HepG2 (cell line): ENCODE results near the gene VWA7. TPM values are rescaled to one million over a fixed set of nuclear protein-coding genes. Genes with fewer than 3 reads are reported as not detected.

Experiments
- ATAC-seq: fragments of 200-7000 bp; cut with Tn5 transposase; 3 replicates; pipeline ENCODE4 v1.9.1; 2020; ENCODE audit warnings: mild to moderate bottlenecking, moderate library complexity
- BruUV-seq: library from RNA; stranded (reverse); fragments of 400-500 nt; replicated peaks from 2 replicates; lab custom pipeline; 2021; lab: Mats Ljungman, UMichigan
- CTCF ChIA-PET: fragments of 300-600 bp; formaldehyde crosslinking; extraction: SDS; loops from one replicate; lab custom pipeline; 2021; ENCODE audit warnings: low total read pairs, inconsistent platforms, low intra/inter-chr PET ratio; lab: Yijun Ruan, JAX
- POLR2A ChIA-PET: fragments of 350-600 bp; sonication (Branson Sonifier 250); formaldehyde crosslinking; loops from one replicate; lab custom pipeline; 2020; ENCODE audit warnings: antibody characterized with exemption, inconsistent platforms; lab: Yijun Ruan, JAX
- DNase-seq: peaks from one replicate; pipeline ENCODE4 v3.0.0-alpha.2; 2015; ENCODE audit warnings: low spot score
- FAIRE-seq: peaks from 3 replicates; lab custom pipeline; 2011; peaks lifted over from hg19 to GRCh38; lab: Jason Lieb, UNC
- H2AFZ ChIP-seq: one replicate; pipeline ENCODE4 v1.6.1; 2011; ENCODE audit warnings: low read length, inconsistent platforms
- H3K27ac ChIP-seq: fragments of 300-600 bp; 3 replicates; pipeline ENCODE4 v1.8.0; 2011; ENCODE audit warnings: mixed run types, mild to moderate bottlenecking, mixed read lengths, low read length, inconsistent platforms; ENCODE audit not compliant: insufficient read depth; ENCODE audit errors: extremely low read length
- H3K27me3 ChIP-seq, 2 experiments: fragments of 200-600 bp in 1 of 2; 2 replicates in 1 of 2; 3 replicates in 1 of 2; pipeline versions ENCODE4 v1.6.0 to v1.8.0; 2011; ENCODE audit warnings: low read length in 2 of 2, mild to moderate bottlenecking in 2 of 2, moderate library complexity in 2 of 2, inconsistent platforms in 1 of 2; ENCODE audit not compliant: insufficient read depth in 2 of 2, control insufficient read depth in 1 of 2
- H3K36me3 ChIP-seq, 2 experiments: fragments of 200-600 bp in 1 of 2; replicated peaks in 1 of 2; 2 replicates in 1 of 2; 3 replicates in 1 of 2; pipeline versions ENCODE4 v1.5.1 to v1.8.0; 2011; ENCODE audit warnings: low read length in 2 of 2, inconsistent platforms in 1 of 2; ENCODE audit not compliant: insufficient read depth in 2 of 2, control insufficient read depth in 1 of 2
- H3K4me1 ChIP-seq: 2 replicates; pipeline ENCODE4 v1.5.1; 2012; ENCODE audit warnings: low read length, inconsistent platforms; ENCODE audit not compliant: insufficient read depth
- H3K4me2 ChIP-seq: 2 replicates; pipeline ENCODE4 v1.6.0; 2011; ENCODE audit warnings: low read depth, low read length, inconsistent platforms
- H3K4me3 ChIP-seq, 3 experiments: fragments of 200-600 bp in 1 of 3; sonication (generic), shearing (Covaris generic) in 1 of 3; replicated peaks in 1 of 3; 2 replicates each; pipeline ENCODE4 v1.5.1; 2011 to 2016; ENCODE audit warnings: low read length in 3 of 3, inconsistent platforms in 2 of 3, low read depth in 2 of 3, mild to moderate bottlenecking in 2 of 3, control low read depth in 1 of 3, mixed read lengths in 1 of 3; ENCODE audit not compliant: insufficient read depth in 1 of 3
- H3K79me2 ChIP-seq: one replicate; pipeline ENCODE4 v1.6.1; 2011; ENCODE audit warnings: low read length, inconsistent platforms; ENCODE audit not compliant: insufficient read depth
- H3K9ac ChIP-seq: 2 replicates; pipeline ENCODE4 v1.6.0; 2011; ENCODE audit warnings: mild to moderate bottlenecking, low read depth, low read length, inconsistent platforms; ENCODE audit not compliant: insufficient read depth
- H3K9me3 ChIP-seq: 2 replicates; pipeline ENCODE4 v1.5.1; 2012; ENCODE audit warnings: mild to moderate bottlenecking, low read length
- H4K20me1 ChIP-seq: 2 replicates; pipeline ENCODE4 v1.6.0; 2011; ENCODE audit warnings: inconsistent platforms, mild to moderate bottlenecking, low read length, moderate library complexity; ENCODE audit not compliant: insufficient read depth
- CBX1 ChIP-seq: IDR thresholded peaks from one replicate; pipeline ENCODE4 v1.6.1; 2016; ENCODE audit warnings: antibody characterized with exemption, low read depth
- CC2D1A ChIP-seq: sonication (generic); formaldehyde crosslinking; IDR thresholded peaks from 2 replicates; pipeline ENCODE4 v1.8.1; 2023; ENCODE audit warnings: mild to moderate bottlenecking, missing genetic modification reagents
- CENPX ChIP-seq: sonication (generic); formaldehyde crosslinking; IDR thresholded peaks from 2 replicates; pipeline ENCODE4 v1.9.0; 2021; ENCODE audit warnings: mild to moderate bottlenecking, missing genetic modification reagents, moderate library complexity
- FOSL1 ChIP-seq: sonication (generic); formaldehyde crosslinking; IDR thresholded peaks from 2 replicates; pipeline ENCODE4 v1.9.0; 2021; ENCODE audit warnings: missing genetic modification reagents, borderline replicate concordance
- PLRG1 ChIP-seq: fragments of 450-650 bp; conservative IDR thresholded peaks from 2 replicates; pipeline ENCODE4 v1.6.1; 2016
- SALL1 ChIP-seq: sonication (generic); formaldehyde crosslinking; IDR thresholded peaks from 2 replicates; pipeline ENCODE4 v1.8.0; 2022; ENCODE audit warnings: mild to moderate bottlenecking, missing genetic modification reagents
- SIN3B ChIP-seq: fragments of 150-350 bp; IDR thresholded peaks from 2 replicates; pipeline ENCODE4 v1.6.1; 2014; ENCODE audit warnings: low read length
- SOX13 ChIP-seq, 3 experiments: fragments of 450-650 bp in 1 of 3; sonication (generic) in 1 of 3; formaldehyde crosslinking in 1 of 3; IDR thresholded peaks in 2 of 3; conservative IDR thresholded peaks in 1 of 3; 2 replicates each; pipeline versions ENCODE4 v1.5.0 to v1.6.1; 2016 to 2020; ENCODE audit warnings: antibody characterized with exemption in 1 of 3, mild to moderate bottlenecking in 1 of 3, missing compliant biosample characterization in 1 of 3, missing genetic modification reagents in 1 of 3, moderate library complexity in 1 of 3
- ZC3H13 ChIP-seq: sonication (generic); formaldehyde crosslinking; IDR thresholded peaks from 2 replicates; pipeline ENCODE4 v1.8.1; 2023; ENCODE audit warnings: mild to moderate bottlenecking, missing genetic modification reagents, moderate library complexity
- ZNF232 ChIP-seq: sonication (generic); formaldehyde crosslinking; IDR thresholded peaks from 2 replicates; pipeline ENCODE4 v1.4.0; 2020; ENCODE audit warnings: missing genetic modification reagents, borderline replicate concordance
- ZNF317 ChIP-seq: sonication (generic); formaldehyde crosslinking; IDR thresholded peaks from 2 replicates; pipeline ENCODE4 v1.5.0; 2020; ENCODE audit warnings: mild to moderate bottlenecking, missing genetic modification reagents
- WGBS: methylation state at CpG from one replicate; pipeline ENCODE4 v1.1.6; 2017; ENCODE audit warnings: low lambda C conversion rate; 5-methylcytosine and 5-hydroxymethylcytosine counted together
- in situ Hi-C: cut with HindIII; loops from 2 replicates; pipeline ENCODE4 v1.10.0; 2017; ENCODE audit warnings: low pct_unique_long_range_greater_than_20kb; ENCODE audit not compliant: extremely low pct_ligation_motif_present
- intact Hi-C: fragments of 100-400 bp; cut with micrococcal nuclease; formaldehyde crosslinking; loops from one replicate; pipeline ENCODE4 v1.10.0; 2022; ENCODE audit not compliant: unreplicated experiment
- polyA plus RNA-seq, 8 experiments: library from polyadenylated mRNA; depleted of rRNA in 3 of 8; stranded (reverse) in 7 of 8; unstranded in 1 of 8; fragments of >200 nt; fragmentation: Illumina TruSeq in 4 of 8; extraction: Trizol in 4 of 8; gene quantifications; 2 replicates each; pipeline versions ENCODE4 v1.2.1 to v1.2.3, GENCODE V29; 2011 to 2016; ENCODE audit warnings: low read depth in 4 of 8, missing spikeins in 1 of 8, mixed read lengths in 1 of 8; ENCODE audit not compliant: insufficient read depth in 1 of 8
- total RNA-seq, 5 experiments: library from RNA; depleted of rRNA; stranded (reverse); fragments of >200 nt; fragmentation: Illumina TruSeq; extraction: Trizol; gene quantifications; 2 replicates each; pipeline ENCODE4 v1.2.3, GENCODE V29; 2016; ENCODE audit warnings: low read depth in 1 of 5
- TF ChIP-seq, protein P1 (sequence below): sonication (generic); formaldehyde crosslinking; IDR thresholded peaks from 2 replicates; pipeline ENCODE4 v1.8.0; 2022; ENCODE audit warnings: low read depth, missing genetic modification reagents
- TF ChIP-seq, protein P2 (sequence below): sonication (generic); formaldehyde crosslinking; IDR thresholded peaks from 2 replicates; pipeline ENCODE4 v1.4.0; 2020; ENCODE audit warnings: missing genetic modification reagents, borderline replicate concordance
- TF ChIP-seq, protein P3 (sequence below), 2 experiments: fragments of 450-650 bp in 1 of 2; sonication (generic) in 1 of 2; formaldehyde crosslinking; IDR thresholded peaks; 2 replicates each; pipeline versions ENCODE4 v1.5.0 to v1.8.0; 2020 to 2022; ENCODE audit warnings: mild to moderate bottlenecking in 1 of 2, missing genetic modification reagents in 1 of 2
- TF ChIP-seq, protein P4 (sequence below): sonication (generic); formaldehyde crosslinking; IDR thresholded peaks from 2 replicates; pipeline ENCODE4 v1.8.0; 2022; ENCODE audit warnings: missing genetic modification reagents, mild to moderate bottlenecking, moderate library complexity, borderline replicate concordance

VWA7 gene
- total and polyA plus RNA-seq, 2 of the 13 experiments (the other 11 are each of a cell fraction or from before 2014, with no cell fraction given): 0.86 to 3.3 TPM

DNA sequence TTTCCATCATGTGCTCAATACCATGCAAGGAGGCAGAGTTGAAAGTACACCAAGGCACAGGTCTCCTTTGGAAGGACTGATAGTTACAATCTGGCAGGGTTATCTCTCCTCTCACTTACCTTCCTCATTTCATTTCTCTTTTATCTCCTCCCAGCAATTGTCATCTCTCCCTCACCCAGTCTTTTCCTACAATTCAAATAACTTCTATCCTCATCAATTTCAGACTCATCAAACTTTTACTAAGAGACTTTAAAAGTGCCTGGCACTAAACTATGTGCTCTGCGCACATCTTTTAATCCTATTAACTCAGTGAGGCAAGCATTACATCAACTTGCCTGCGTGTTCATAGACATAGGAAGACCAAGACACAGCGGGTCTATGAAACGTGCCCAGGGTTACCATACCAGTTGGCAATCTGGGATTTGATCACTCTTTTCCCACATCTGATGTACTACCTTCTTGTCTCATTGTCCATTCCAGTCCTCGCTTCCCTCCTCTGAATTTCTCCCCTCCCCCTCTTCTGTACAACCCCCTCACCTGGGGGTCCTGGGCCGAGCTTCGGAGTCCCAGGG is 17.3 kb upstream of the VWA7 start:
- H3K4me3 ChIP-seq: peak overlapping the region; percentile 89 to 98 (median 98)
- DNase-seq: no peak
- H3K27me3 ChIP-seq: no peaks in the 10 kb centered on the region; a peak in 1 of 5 replicates
- H3K4me2 ChIP-seq: peak overlapping the region; percentile 95
- peaks cover 7 to 30% of the 10 kb centered on the region in 2 experiments for H3K36me3 ChIP-seq
- BruUV-seq: TSS peak; percentile 62
- peak overlapping the region; percentile 76 for H3K27ac ChIP-seq
- no peaks in the 10 kb centered on the region for H4K20me1 ChIP-seq
- H3K4me1 ChIP-seq: peaks cover 25% of the 10 kb centered on the region
- WGBS: 9% methylated on average over 7 of the region's 7 CpGs
- peak overlapping the region; percentile 28 for H2AFZ ChIP-seq
- peak overlapping the region; percentile 92 for H3K9ac ChIP-seq
- ChIA-PET CTCF (no interaction called here), POLR2A (interaction anchor here (1.0 to 4.3 kb wide), 13 partner anchors 8 to 113 kb away, joined by 3 to 77 read pairs (median 11); partner anchors contain the start of genes ABHD16A, CLIC1, HSPA1A and HSPA1B)
- no peaks in the 10 kb centered on the region for H3K9me3 ChIP-seq
- H3K79me2 ChIP-seq: peaks cover 22% of the 10 kb centered on the region
- in situ Hi-C loops (no loop called here), intact Hi-C loops (loop anchor here (2.0 kb wide), 1 partner anchor 20 kb away; the partner anchor contains the start of genes HSPA1A and HSPA1L)
- ATAC-seq: peak; percentile 6
- FAIRE-seq: peak; percentile 28
- no peak for TF ChIP-seq SIN3B
- no peak for TF ChIP-seq SOX13 (IDR thresholded peaks at IDR 0.05)
- TF ChIP-seq SOX13 (CRISPR knock-in tag; conservative IDR thresholded peaks at IDR 0.05 in 1 of 2, IDR thresholded peaks at IDR 0.05 in 1 of 2): no peak
- TF ChIP-seq, protein P1, sequence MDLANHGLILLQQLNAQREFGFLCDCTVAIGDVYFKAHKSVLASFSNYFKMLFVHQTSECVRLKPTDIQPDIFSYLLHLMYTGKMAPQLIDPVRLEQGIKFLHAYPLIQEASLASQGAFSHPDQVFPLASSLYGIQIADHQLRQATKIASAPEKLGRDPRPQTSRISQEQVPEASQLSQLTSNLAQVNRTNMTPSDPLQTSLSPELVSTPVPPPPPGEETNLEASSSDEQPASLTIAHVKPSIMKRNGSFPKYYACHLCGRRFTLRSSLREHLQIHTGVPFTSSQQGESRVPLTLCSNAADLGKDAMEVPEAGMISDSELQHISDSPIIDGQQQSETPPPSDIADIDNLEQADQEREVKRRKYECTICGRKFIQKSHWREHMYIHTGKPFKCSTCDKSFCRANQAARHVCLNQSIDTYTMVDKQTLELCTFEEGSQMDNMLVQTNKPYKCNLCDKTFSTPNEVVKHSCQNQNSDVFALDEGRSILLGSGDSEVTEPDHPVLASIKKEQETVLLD (CRISPR knock-in tag): no peak
- TF ChIP-seq CENPX (CRISPR knock-in tag): no peak
- no peak for TF ChIP-seq FOSL1 (CRISPR knock-in tag)
- TF ChIP-seq ZC3H13 (CRISPR knock-in tag): 0 out of 2 replicates have a peak, but pooled peaks have one; percentile 26
- TF ChIP-seq, protein P2, sequence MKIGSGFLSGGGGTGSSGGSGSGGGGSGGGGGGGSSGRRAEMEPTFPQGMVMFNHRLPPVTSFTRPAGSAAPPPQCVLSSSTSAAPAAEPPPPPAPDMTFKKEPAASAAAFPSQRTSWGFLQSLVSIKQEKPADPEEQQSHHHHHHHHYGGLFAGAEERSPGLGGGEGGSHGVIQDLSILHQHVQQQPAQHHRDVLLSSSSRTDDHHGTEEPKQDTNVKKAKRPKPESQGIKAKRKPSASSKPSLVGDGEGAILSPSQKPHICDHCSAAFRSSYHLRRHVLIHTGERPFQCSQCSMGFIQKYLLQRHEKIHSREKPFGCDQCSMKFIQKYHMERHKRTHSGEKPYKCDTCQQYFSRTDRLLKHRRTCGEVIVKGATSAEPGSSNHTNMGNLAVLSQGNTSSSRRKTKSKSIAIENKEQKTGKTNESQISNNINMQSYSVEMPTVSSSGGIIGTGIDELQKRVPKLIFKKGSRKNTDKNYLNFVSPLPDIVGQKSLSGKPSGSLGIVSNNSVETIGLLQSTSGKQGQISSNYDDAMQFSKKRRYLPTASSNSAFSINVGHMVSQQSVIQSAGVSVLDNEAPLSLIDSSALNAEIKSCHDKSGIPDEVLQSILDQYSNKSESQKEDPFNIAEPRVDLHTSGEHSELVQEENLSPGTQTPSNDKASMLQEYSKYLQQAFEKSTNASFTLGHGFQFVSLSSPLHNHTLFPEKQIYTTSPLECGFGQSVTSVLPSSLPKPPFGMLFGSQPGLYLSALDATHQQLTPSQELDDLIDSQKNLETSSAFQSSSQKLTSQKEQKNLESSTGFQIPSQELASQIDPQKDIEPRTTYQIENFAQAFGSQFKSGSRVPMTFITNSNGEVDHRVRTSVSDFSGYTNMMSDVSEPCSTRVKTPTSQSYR (CRISPR knock-in tag): peak; percentile 52
- TF ChIP-seq, protein P3, sequence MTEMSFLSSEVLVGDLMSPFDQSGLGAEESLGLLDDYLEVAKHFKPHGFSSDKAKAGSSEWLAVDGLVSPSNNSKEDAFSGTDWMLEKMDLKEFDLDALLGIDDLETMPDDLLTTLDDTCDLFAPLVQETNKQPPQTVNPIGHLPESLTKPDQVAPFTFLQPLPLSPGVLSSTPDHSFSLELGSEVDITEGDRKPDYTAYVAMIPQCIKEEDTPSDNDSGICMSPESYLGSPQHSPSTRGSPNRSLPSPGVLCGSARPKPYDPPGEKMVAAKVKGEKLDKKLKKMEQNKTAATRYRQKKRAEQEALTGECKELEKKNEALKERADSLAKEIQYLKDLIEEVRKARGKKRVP (CRISPR knock-in tag; IDR thresholded peaks at IDR 0.05): peak in 1 of 2 experiments; percentile 40; a peak in 1 of 4 replicates
- TF ChIP-seq ZNF232 (CRISPR knock-in tag): no peak
- no peak for TF ChIP-seq CC2D1A (CRISPR knock-in tag)
- no peak for TF ChIP-seq ZNF317 (CRISPR knock-in tag)
- TF ChIP-seq, protein P4, sequence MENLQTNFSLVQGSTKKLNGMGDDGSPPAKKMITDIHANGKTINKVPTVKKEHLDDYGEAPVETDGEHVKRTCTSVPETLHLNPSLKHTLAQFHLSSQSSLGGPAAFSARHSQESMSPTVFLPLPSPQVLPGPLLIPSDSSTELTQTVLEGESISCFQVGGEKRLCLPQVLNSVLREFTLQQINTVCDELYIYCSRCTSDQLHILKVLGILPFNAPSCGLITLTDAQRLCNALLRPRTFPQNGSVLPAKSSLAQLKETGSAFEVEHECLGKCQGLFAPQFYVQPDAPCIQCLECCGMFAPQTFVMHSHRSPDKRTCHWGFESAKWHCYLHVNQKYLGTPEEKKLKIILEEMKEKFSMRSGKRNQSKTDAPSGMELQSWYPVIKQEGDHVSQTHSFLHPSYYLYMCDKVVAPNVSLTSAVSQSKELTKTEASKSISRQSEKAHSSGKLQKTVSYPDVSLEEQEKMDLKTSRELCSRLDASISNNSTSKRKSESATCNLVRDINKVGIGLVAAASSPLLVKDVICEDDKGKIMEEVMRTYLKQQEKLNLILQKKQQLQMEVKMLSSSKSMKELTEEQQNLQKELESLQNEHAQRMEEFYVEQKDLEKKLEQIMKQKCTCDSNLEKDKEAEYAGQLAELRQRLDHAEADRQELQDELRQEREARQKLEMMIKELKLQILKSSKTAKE: 0 out of 2 replicates have a peak, but pooled peaks have one; percentile 23
- no peak for TF ChIP-seq SALL1 (CRISPR knock-in tag)
- TF ChIP-seq PLRG1: no peak
- no peak for TF ChIP-seq CBX1
